ENCODE measurements around the gene INPP5J.
"Not testable (repeated sequence)": the region's sequence is repeated elsewhere in the genome, so short reads cannot be mapped to it uniquely, and the experiment has no call there.

Gene INPP5J

GRCh38 chr22:31086703-31087330 is 35.9 kb upstream of the INPP5J start:
- DNase-seq (ENCODE audit: low read depth in 3 of 3) = no peak

- DNase-seq (ENCODE audit: low read depth in 3 of 3) = no peak
Observed at GRCh38 chr22:31087744-31088215, 35.0 kb upstream of the INPP5J start.

- DNase-seq (ENCODE audit: low read depth in 3 of 3) = no peak
Observed at GRCh38 chr22:31088233-31088986, 34.4 kb upstream of the INPP5J start.

GRCh38 chr22:31089160-31090100 is 33.3 kb upstream of the INPP5J start:
- no peak for DNase-seq (ENCODE audit: low read depth in 3 of 3)

- DNase-seq (ENCODE audit: low read depth in 3 of 3) = no peak
Observed at GRCh38 chr22:31090217-31091085, 32.3 kb upstream of the INPP5J start.

GRCh38 chr22:31091106-31091975 is 31.4 kb upstream of the INPP5J start:
- no peak for DNase-seq (ENCODE audit: low read depth in 3 of 3)

GRCh38 chr22:31092161-31092560 is 30.6 kb upstream of the INPP5J start:
- no peak for DNase-seq (ENCODE audit: low read depth in 3 of 3)

GRCh38 chr22:31093086-31093850 is 29.5 kb upstream of the INPP5J start:
- DNase-seq (ENCODE audit: low read depth in 3 of 3) = no peak

- no peak for DNase-seq (ENCODE audit: low read depth in 3 of 3)
Observed at GRCh38 chr22:31094021-31094551, 28.7 kb upstream of the INPP5J start.

GRCh38 chr22:31094741-31095140 is 28.0 kb upstream of the INPP5J start:
- DNase-seq (ENCODE audit: low read depth in 3 of 3) = no peak

GRCh38 chr22:31095637-31096249 is 27.0 kb upstream of the INPP5J start:
- DNase-seq (ENCODE audit: low read depth in 3 of 3) = no peak

- DNase-seq (ENCODE audit: low read depth in 3 of 3) = no peak
Observed at GRCh38 chr22:31096657-31097279, 26.0 kb upstream of the INPP5J start.

GRCh38 chr22:31097539-31097938 is 25.2 kb upstream of the INPP5J start:
- not testable (repeated sequence) for DNase-seq (ENCODE audit: low read depth in 3 of 3)

GRCh38 chr22:31097941-31098631 is 24.7 kb upstream of the INPP5J start:
- DNase-seq (ENCODE audit: low read depth in 3 of 3) = no peak

- DNase-seq (ENCODE audit: low read depth in 3 of 3) = no peak
Observed at GRCh38 chr22:31098632-31099110, 24.1 kb upstream of the INPP5J start.

GRCh38 chr22:31099386-31099785 is 23.4 kb upstream of the INPP5J start:
- DNase-seq (ENCODE audit: low read depth in 3 of 3) = no peak

All from stimulated activated CD4-positive, alpha-beta T cell treated with anti-CD3 and anti-CD28 coated beads, TNF-alpha, amount 100 ng/mL, for 48 hours (primary cell).